IMR-90 (cell line): ENCODE results near the gene FAM83F. TPM values are rescaled to one million over a fixed set of nuclear protein-coding genes. Genes with fewer than 3 reads are reported as not detected.

ENCODE experiments used
- ATAC-seq: fragments of 200-7000 bp; cut with Tn5 transposase; 2 replicates; pipeline ENCODE4 v1.9.1; 2020; ENCODE audit warnings: low read depth, mild to moderate bottlenecking, moderate library complexity
- BruUV-seq: library from RNA; stranded (reverse); fragments of 400-500 nt; replicated peaks from 2 replicates; lab custom pipeline; 2021; lab: Mats Ljungman, UMichigan
- CTCF ChIA-PET: fragments of 300-600 bp; formaldehyde crosslinking; extraction: SDS; loops from one replicate; lab custom pipeline; 2021; ENCODE audit warnings: antibody characterized with exemption; lab: Yijun Ruan, JAX
- POLR2A ChIA-PET: fragments of 300-600 bp; sonication (Branson Sonifier 250); formaldehyde crosslinking; loops from one replicate; lab custom pipeline; 2022; ENCODE audit warnings: antibody characterized with exemption; ENCODE audit not compliant: unreplicated experiment; lab: Charles Lee
- DNase-seq: peaks from one replicate; pipeline ENCODE4 v3.0.0; 2013
- H2AFZ ChIP-seq: replicated peaks from 2 replicates; pipeline ENCODE3; 2013; ENCODE audit warnings: low read length, mild to moderate bottlenecking; ENCODE audit not compliant: poor library complexity
- H2AK5ac ChIP-seq: 2 replicates; pipeline ENCODE4 v1.6.1; 2013; ENCODE audit warnings: low read depth, low read length, inconsistent platforms
- H2AK9ac ChIP-seq: replicated peaks from 2 replicates; pipeline ENCODE3; 2013; ENCODE audit warnings: mild to moderate bottlenecking, low read depth, low read length, moderate library complexity; ENCODE audit not compliant: poor library complexity
- H2BK120ac ChIP-seq: 2 replicates; pipeline ENCODE4 v1.6.1; 2013; ENCODE audit warnings: low read depth, low read length, inconsistent platforms
- H2BK15ac ChIP-seq: 3 replicates; pipeline ENCODE4 v1.6.1; 2013; ENCODE audit warnings: low read depth, low read length, inconsistent platforms
- H2BK20ac ChIP-seq: 2 replicates; pipeline ENCODE4 v1.6.1; 2013; ENCODE audit warnings: low read depth, mild to moderate bottlenecking, inconsistent platforms, low read length, moderate library complexity
- H2BK5ac ChIP-seq: 2 replicates; pipeline ENCODE4 v1.6.1; 2013; ENCODE audit warnings: mild to moderate bottlenecking, low read depth, low read length, inconsistent platforms; ENCODE audit not compliant: poor library complexity, severe bottlenecking
- H3K14ac ChIP-seq: replicated peaks from 2 replicates; pipeline ENCODE4 v1.6.1; 2013; ENCODE audit warnings: low read depth, low read length, inconsistent platforms
- H3K18ac ChIP-seq: 2 replicates; pipeline ENCODE4 v1.6.1; 2013; ENCODE audit warnings: low read depth, low read length, control low read depth
- H3K23ac ChIP-seq: 2 replicates; pipeline ENCODE4 v1.6.1; 2013; ENCODE audit warnings: low read depth, low read length, inconsistent platforms
- H3K27ac ChIP-seq: 2 replicates; pipeline ENCODE4 v1.5.1; 2013; ENCODE audit warnings: mild to moderate bottlenecking, control low read depth, low read length; ENCODE audit not compliant: insufficient read depth
- H3K27me3 ChIP-seq: 2 replicates; pipeline ENCODE4 v1.6.1; 2013; ENCODE audit warnings: low read length; ENCODE audit not compliant: control insufficient read depth, insufficient read depth
- H3K36me3 ChIP-seq: 2 replicates; pipeline ENCODE4 v1.6.1; 2013; ENCODE audit warnings: low read length, mixed read lengths; ENCODE audit not compliant: control insufficient read depth, insufficient read depth
- H3K4ac ChIP-seq: 2 replicates; pipeline ENCODE4 v1.6.1; 2013; ENCODE audit warnings: low read depth, low read length, inconsistent platforms
- H3K4me1 ChIP-seq: 2 replicates; pipeline ENCODE4 v1.6.1; 2013; ENCODE audit warnings: low read length, mixed read lengths; ENCODE audit not compliant: control insufficient read depth, insufficient read depth
- H3K4me2 ChIP-seq: 2 replicates; pipeline ENCODE4 v1.6.1; 2013; ENCODE audit warnings: low read depth, mild to moderate bottlenecking, control low read depth, low read length, moderate library complexity
- H3K4me3 ChIP-seq: 2 replicates; pipeline ENCODE4 v1.5.1; 2013; ENCODE audit warnings: low read depth, mild to moderate bottlenecking, control low read depth, low read length, moderate library complexity; ENCODE audit not compliant: insufficient read depth
- H3K56ac ChIP-seq: 2 replicates; pipeline ENCODE4 v1.6.1; 2013; ENCODE audit warnings: low read length, inconsistent platforms; ENCODE audit not compliant: insufficient read depth; ENCODE audit errors: extremely low read depth
- H3K79me1 ChIP-seq, 2 experiments: 2 replicates each; pipeline ENCODE4 v1.6.1; 2013; ENCODE audit warnings: low read length in 2 of 2, inconsistent platforms in 1 of 2, low read depth in 1 of 2
- H3K9ac ChIP-seq: 2 replicates; pipeline ENCODE4 v1.6.1; 2013; ENCODE audit warnings: low read depth, low read length, control low read depth
- H3K9me1 ChIP-seq: 2 replicates; pipeline ENCODE4 v1.6.1; 2013; ENCODE audit warnings: low read length, inconsistent platforms; ENCODE audit not compliant: insufficient read depth
- H3K9me3 ChIP-seq: 2 replicates; pipeline ENCODE4 v1.6.1; 2013; ENCODE audit warnings: low read length; ENCODE audit not compliant: control insufficient read depth, insufficient read depth
- H4K20me1 ChIP-seq: 2 replicates; pipeline ENCODE4 v1.6.1; 2013; ENCODE audit warnings: low read length, inconsistent platforms; ENCODE audit not compliant: insufficient read depth
- H4K5ac ChIP-seq: 2 replicates; pipeline ENCODE4 v1.6.1; 2013; ENCODE audit warnings: mild to moderate bottlenecking, low read depth, low read length, control low read depth
- H4K8ac ChIP-seq, 2 experiments: 2 replicates each; pipeline ENCODE4 v1.6.1; 2013; ENCODE audit warnings: low read depth in 2 of 2, low read length in 2 of 2, control low read depth in 1 of 2, inconsistent platforms in 1 of 2
- H4K91ac ChIP-seq: 2 replicates; pipeline ENCODE4 v1.6.1; 2013; ENCODE audit warnings: low read depth, low read length, inconsistent platforms; ENCODE audit not compliant: insufficient read depth
- CEBPB ChIP-seq: IDR thresholded peaks from 2 replicates; pipeline ENCODE4 v1.6.1; 2012; ENCODE audit warnings: low read depth, low read length, improper control_type of control experiment
- CHD1 ChIP-seq: IDR thresholded peaks from 2 replicates; pipeline ENCODE4 v1.6.1; 2012; ENCODE audit warnings: low read depth, low read length, improper control_type of control experiment
- CTCF ChIP-seq: conservative IDR thresholded peaks from 2 replicates; pipeline ENCODE4 v1.5.1; 2012; ENCODE audit warnings: mild to moderate bottlenecking, low read depth, low read length, improper control_type of control experiment
- ELK1 ChIP-seq: fragments of 150-350 bp; IDR thresholded peaks from 2 replicates; pipeline ENCODE4 v1.6.1; 2016; ENCODE audit warnings: low read depth, mild to moderate bottlenecking, low read length, moderate library complexity, borderline replicate concordance
- MAFK ChIP-seq: IDR thresholded peaks from 2 replicates; pipeline ENCODE4 v1.6.1; 2012; ENCODE audit warnings: low read depth, low read length, improper control_type of control experiment
- MAZ ChIP-seq: IDR thresholded peaks from 2 replicates; pipeline ENCODE4 v1.6.1; 2012; ENCODE audit warnings: low read depth, mild to moderate bottlenecking, low read length, improper control_type of control experiment, moderate library complexity, borderline replicate concordance
- MXI1 ChIP-seq: IDR thresholded peaks from 2 replicates; pipeline ENCODE4 v1.6.1; 2012; ENCODE audit warnings: low read depth, mild to moderate bottlenecking, low read length, moderate library complexity, borderline replicate concordance
- RAD21 ChIP-seq: IDR thresholded peaks from 2 replicates; pipeline ENCODE4 v1.6.1; 2012; ENCODE audit warnings: low read length, improper control_type of control experiment
- RFX5 ChIP-seq: IDR thresholded peaks from 2 replicates; pipeline ENCODE4 v1.8.0; 2012; ENCODE audit warnings: low read depth, mild to moderate bottlenecking, low read length, moderate library complexity
- SMC3 ChIP-seq: fragments of 150-350 bp; IDR thresholded peaks from 2 replicates; pipeline ENCODE4 v1.6.1; 2016; ENCODE audit warnings: low read depth, mild to moderate bottlenecking, antibody characterized with exemption, low read length, moderate library complexity
- WGBS, 2 experiments: methylation state at CpG; one replicate each; pipeline versions ENCODE4 v1.1.5 to v1.1.7; 2013; ENCODE audit warnings: missing lambda C conversion rate in 2 of 2; ENCODE audit not compliant: insufficient read length in 1 of 2; ENCODE audit errors: extremely low coverage in 2 of 2; 5-methylcytosine and 5-hydroxymethylcytosine counted together
- dilution Hi-C: fragments of 300-500 bp; cut with HindIII; formaldehyde crosslinking; loops from one replicate; pipeline ENCODE4 v1.14.3; 2018; ENCODE audit warnings: low sequenced_read_pairs; ENCODE audit not compliant: unreplicated experiment
- in situ Hi-C: fragments of 300-500 bp; cut with MboI; formaldehyde crosslinking; loops from 3 replicates; pipeline ENCODE4 v1.14.3; 2019; ENCODE audit warnings: low sequenced_read_pairs, inconsistent platforms, mixed read lengths
- intact Hi-C: fragments of 100-400 bp; cut with micrococcal nuclease; formaldehyde crosslinking; loops from 2 replicates; pipeline ENCODE4 v1.10.0; 2022
- polyA plus RNA-seq, 3 experiments: library from polyadenylated mRNA; depleted of rRNA; stranded (reverse); fragments of >200 nt; gene quantifications; 2 replicates each; pipeline ENCODE4 v1.2.3, GENCODE V29; 2012; ENCODE audit warnings: low replicate concordance in 1 of 3
- total RNA-seq: library from RNA; depleted of rRNA; stranded (reverse); fragments of >200 nt; gene quantifications from 2 replicates; pipeline ENCODE4 v1.2.3, GENCODE V29; 2012

The FAM83F gene
- total and polyA plus RNA-seq, 2 of the 4 experiments (the other 2 are of a cell fraction) = not detected

GRCh38 chr22:40018051-40018450 is 23.3 kb downstream of the FAM83F start:
- Histone ChIP-seq H2BK15ac (no peak overlapping the region), H3K4me1 (no peaks in the 10 kb centered on the region), H4K8ac (no peak overlapping the region), H3K27ac (no peak overlapping the region), H3K9me3 (no peaks in the 10 kb centered on the region), H3K9me1 (peaks cover 3% of the 10 kb centered on the region; the same call in 1 of the 2 replicates), H2BK120ac (no peak overlapping the region), H2AFZ (no peak overlapping the region), H4K91ac (no peak overlapping the region), H2AK5ac (no peak overlapping the region), H3K14ac (no peak overlapping the region), H3K36me3 (no peaks in the 10 kb centered on the region), H2BK5ac (no peak overlapping the region), H3K56ac (no peak overlapping the region), H3K23ac (no peak overlapping the region), H2BK20ac (no peak overlapping the region), H4K20me1 (no peaks in the 10 kb centered on the region), H3K9ac (no peak overlapping the region), H2AK9ac (no peak overlapping the region), H3K18ac (no peak overlapping the region), H3K27me3 (peaks cover 47% of the 10 kb centered on the region), H3K79me1 (no peaks in the 10 kb centered on the region), H3K4ac (no peak overlapping the region), H4K5ac (no peak overlapping the region), H3K4me3 (no peak overlapping the region), H3K4me2 (no peak overlapping the region)
- in situ Hi-C loops = no loop called here
- no TSS peak for BruUV-seq
- ChIA-PET CTCF (no interaction called here), POLR2A (no interaction called here)
- ATAC-seq = no peak
- 83% methylated on average over 1 of the region's 6 CpGs; no CpG with 5 or more reads in 1 of the 2 experiments for WGBS, 2 experiments
- dilution Hi-C loops = no loop called here
- TF ChIP-seq MAFK (no peak), ELK1 (no peak), MAZ (no peak), CTCF (no peak), CHD1 (no peak), MXI1 (no peak), CEBPB (no peak), RFX5 (no peak), SMC3 (no peak), RAD21 (no peak)
- no peak for DNase-seq
- intact Hi-C loops = no loop called here
